ENCODE data around the gene FMN2. TPM values are rescaled to one million over a fixed set of nuclear protein-coding genes. Genes with fewer than 3 reads are reported as not detected.
A peak's percentile ranks its signal among the peaks of the same experiment; 100 is the strongest.

The FMN2 gene
- total RNA-seq, 3 donors from 2014 or later: 0.80 to 4.2 (median 3.3) TPM

DNA sequence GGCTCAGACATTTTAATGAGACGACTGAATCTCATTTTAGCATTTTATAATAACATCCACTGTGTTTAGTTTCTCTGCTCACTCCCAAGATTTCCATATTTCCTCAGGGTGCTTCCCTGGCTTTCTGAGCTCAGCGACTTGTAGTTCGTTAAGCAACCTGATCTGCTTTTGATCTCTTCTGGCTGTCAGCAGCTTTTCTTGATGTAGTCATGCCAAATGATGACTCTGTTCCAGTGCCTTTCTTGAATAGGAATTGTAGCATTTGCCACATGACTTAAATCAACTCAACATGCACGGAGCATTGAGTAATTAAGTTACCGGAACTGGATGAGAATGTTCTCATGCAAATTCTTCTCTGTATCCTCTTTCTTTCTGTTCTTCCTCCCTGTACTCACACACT is 246.1 kb downstream of the FMN2 start:
- intact Hi-C loops (cut with DNase I; ENCODE audit: low total_unique reads): no loop called here
- TF ChIP-seq POLR2AphosphoS5 (IDR thresholded peaks at IDR 0.05) (no peak), CTCF (IDR thresholded peaks at IDR 0.05) (no peak)
- Histone ChIP-seq H3K4me1 (no peaks in the 10 kb centered on the region), H3K9me3 (no peaks in the 10 kb centered on the region), H3K4me3 (no peak overlapping the region), H3K27me3 (no peaks in the 10 kb centered on the region), H3K36me3 (no peaks in the 10 kb centered on the region), H3K27ac (peak overlapping the region in 1 of 2 donors; percentile 32)
- DNase-seq (ENCODE audit: low spot score in 2 of 2): no peak

- H3K4me1 ChIP-seq: no peaks in the 10 kb centered on the region
- H3K36me3 ChIP-seq: no peaks in the 10 kb centered on the region
- TF ChIP-seq POLR2A (IDR thresholded peaks at IDR 0.05) (no peak), POLR2AphosphoS5 (IDR thresholded peaks at IDR 0.05) (no peak), CTCF (IDR thresholded peaks at IDR 0.05) (no peak)
- DNase-seq (ENCODE audit: low spot score in 2 of 2): no peak
- H3K27me3 ChIP-seq: no peaks in the 10 kb centered on the region
- intact Hi-C loops (cut with DNase I; ENCODE audit: low total_unique reads): no loop called here
- no peaks in the 10 kb centered on the region for H3K9me3 ChIP-seq
- H3K4me3 ChIP-seq: no peak overlapping the region
- no peak overlapping the region for H3K27ac ChIP-seq
Measured at GRCh38 chr1:240338837-240339236, 247.2 kb downstream of the FMN2 start.

DNA sequence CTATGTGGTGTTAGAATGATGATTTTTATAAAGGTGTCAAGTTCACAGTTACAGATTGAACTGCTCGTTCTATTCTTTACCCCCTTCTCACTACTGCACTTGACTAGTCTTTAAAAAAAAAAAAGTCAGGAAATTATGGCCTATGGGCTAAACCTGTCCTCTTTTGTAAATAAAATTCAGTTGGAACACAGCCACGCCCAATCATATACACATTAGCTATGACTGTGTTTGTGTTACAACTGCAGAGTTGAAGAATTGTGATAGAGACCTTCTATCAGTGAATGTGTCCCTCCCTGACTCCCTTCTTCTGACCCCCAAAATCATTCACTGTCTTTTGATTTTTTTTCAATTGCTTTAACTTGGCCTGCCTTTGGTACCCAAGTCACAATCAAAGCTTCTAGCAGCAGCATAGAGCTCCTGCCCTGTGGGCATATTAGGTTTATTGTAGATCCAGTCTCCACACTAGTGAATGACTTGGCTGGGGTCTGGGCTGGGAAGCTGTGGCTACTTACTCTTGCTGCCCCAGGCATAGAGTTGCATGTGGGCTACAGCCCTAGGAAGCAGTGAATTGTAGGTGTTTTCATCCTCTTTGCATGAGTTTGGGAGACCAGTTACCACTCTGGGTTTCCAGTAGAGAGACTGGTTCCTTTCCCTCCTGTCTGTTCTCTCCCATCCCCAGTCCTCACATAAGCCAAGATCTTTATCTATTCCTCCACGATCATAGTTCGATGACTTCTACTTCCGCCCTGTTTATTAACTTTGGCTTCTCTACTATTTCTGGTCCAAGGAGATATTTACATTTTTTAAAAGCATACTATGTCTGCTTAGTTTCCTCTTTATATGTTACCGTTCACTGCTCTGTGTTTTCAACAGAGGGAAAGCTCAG is 249.9 kb downstream of the FMN2 start:
- no peak overlapping the region for H3K27ac ChIP-seq
- no peaks in the 10 kb centered on the region for H3K9me3 ChIP-seq
- no peaks in the 10 kb centered on the region for H3K27me3 ChIP-seq
- no peak for DNase-seq (ENCODE audit: low spot score in 2 of 2)
- no peaks in the 10 kb centered on the region for H3K36me3 ChIP-seq
- H3K4me1 ChIP-seq: no peaks in the 10 kb centered on the region
- H3K4me3 ChIP-seq: no peak overlapping the region
- intact Hi-C loops (cut with DNase I; ENCODE audit: low total_unique reads): no loop called here
- TF ChIP-seq POLR2AphosphoS5 (IDR thresholded peaks at IDR 0.05) (no peak), POLR2A (IDR thresholded peaks at IDR 0.05) (no peak), CTCF (IDR thresholded peaks at IDR 0.05) (no peak)

- no peaks in the 10 kb centered on the region for H3K4me1 ChIP-seq
- no peak for TF ChIP-seq CTCF (IDR thresholded peaks at IDR 0.05)
- intact Hi-C loops (cut with DNase I; ENCODE audit: low total_unique reads): no loop called here
- no peak for DNase-seq (ENCODE audit: low spot score in 2 of 2)
- H3K27me3 ChIP-seq: no peaks in the 10 kb centered on the region
- H3K36me3 ChIP-seq: no peaks in the 10 kb centered on the region
- H3K9me3 ChIP-seq: no peaks in the 10 kb centered on the region
- no peak overlapping the region for H3K27ac ChIP-seq
- H3K4me3 ChIP-seq: no peak overlapping the region
Measured at GRCh38 chr1:240342251-240342625, 250.6 kb downstream of the FMN2 start.

GRCh38 chr1:240343045-240343444 is 251.4 kb downstream of the FMN2 start:
- no peak overlapping the region for H3K4me3 ChIP-seq
- no peaks in the 10 kb centered on the region for H3K9me3 ChIP-seq
- H3K27me3 ChIP-seq: no peaks in the 10 kb centered on the region
- H3K27ac ChIP-seq: no peak overlapping the region
- H3K36me3 ChIP-seq: no peaks in the 10 kb centered on the region
- TF ChIP-seq POLR2A (IDR thresholded peaks at IDR 0.05): no peak
- no peak for TF ChIP-seq CTCF (IDR thresholded peaks at IDR 0.05)
- no peak for TF ChIP-seq POLR2AphosphoS5 (IDR thresholded peaks at IDR 0.05)
- H3K4me1 ChIP-seq: no peaks in the 10 kb centered on the region
- intact Hi-C loops (cut with DNase I; ENCODE audit: low total_unique reads): no loop called here
- DNase-seq (ENCODE audit: low spot score in 2 of 2): no peak
